Measurements from ENCODE around the gene SPO11. TPM values are rescaled to one million over a fixed set of nuclear protein-coding genes. Genes with fewer than 3 reads are reported as not detected.

The SPO11 gene
- total and polyA plus RNA-seq, 10 of the 15 experiments (the other 5 are each of a cell fraction or from before 2014, with no cell fraction given) = not detected

- in situ Hi-C loops (cut with MboI) (no loop called here), intact Hi-C loops (cut with micrococcal nuclease; ENCODE audit: unreplicated experiment) (no loop called here)
- Histone ChIP-seq H3K27ac (ENCODE audit: control insufficient read depth, insufficient read depth) (no peak overlapping the region), H4K20me1 (ENCODE audit: control insufficient read depth, insufficient read depth) (no peaks in the 10 kb centered on the region), H3K9ac (ENCODE audit: control insufficient read depth, insufficient read depth, low read length) (no peak overlapping the region), H3K4me1 (ENCODE audit: control insufficient read depth, insufficient read depth, low read length) (no peaks in the 10 kb centered on the region), H2AFZ (ENCODE audit: control insufficient read depth, low read depth, low read length) (no peak overlapping the region), H3K27me3 (replicated peaks in 1 of 2; ENCODE audit: control insufficient read depth in 2 of 2, insufficient read depth in 2 of 2, low read length in 1 of 2) (peaks cover 0 to 5% of the 10 kb centered on the region in 2 experiments), H3K4me3 (no peak overlapping the region), H3K79me2 (ENCODE audit: control insufficient read depth, insufficient read depth, low read length) (no peaks in the 10 kb centered on the region), H3K36me3 (ENCODE audit: control insufficient read depth in 2 of 2, insufficient read depth in 2 of 2, low read length in 1 of 2) (no peaks in the 10 kb centered on the region), H3K9me3 (replicated peaks; ENCODE audit: control insufficient read depth, insufficient read depth, low read length) (no peaks in the 10 kb centered on the region), H3K4me2 (ENCODE audit: control insufficient read depth, insufficient read depth) (no peak overlapping the region)
- 10% methylated on average over 13 of the region's 14 CpGs for WGBS (ENCODE audit: insufficient coverage, insufficient replicate concordance, low lambda C conversion rate, missing lambda C conversion rate)
- ATAC-seq (no peak), DNase-seq (ENCODE audit: low read depth, low spot score) (no peak), FAIRE-seq (no peak)
- ChIA-PET RAD21 (ENCODE audit: unreplicated experiment) (no interaction called here), SMC1A (ENCODE audit: uncharacterized antibody, unreplicated experiment) (interaction anchor here (1.3 kb wide), 1 partner anchor 70 kb away, joined by 3 read pairs; no protein-coding TSS in a partner anchor), POLR2A (no interaction called here), CTCF (no interaction called here)
- TF ChIP-seq EED (IDR thresholded peaks at IDR 0.05; ENCODE audit: low read depth) = no peak
- no peak for TF ChIP-seq SMAD5 (IDR thresholded peaks at IDR 0.05; ENCODE audit: low read depth)
- TF ChIP-seq SREBF2 (IDR thresholded peaks at IDR 0.05; ENCODE audit: low read length) = no peak
- no peak for TF ChIP-seq BCL11A (IDR thresholded peaks at IDR 0.05; ENCODE audit: low read depth, low read length)
- no peak for TF ChIP-seq PAX5 (IDR thresholded peaks at IDR 0.05; ENCODE audit: borderline replicate concordance, low read depth, low read length)
- no peak for TF ChIP-seq BHLHE40 (IDR thresholded peaks at IDR 0.05; ENCODE audit: borderline replicate concordance in 1 of 2, low read depth in 2 of 2, low read length in 1 of 2)
- TF ChIP-seq ZNF274 (IDR thresholded peaks at IDR 0.05; ENCODE audit: insufficient read depth, insufficient read length) = no peak
- TF ChIP-seq DPF2 (IDR thresholded peaks at IDR 0.05) = no peak
- no peak for TF ChIP-seq POLR2AphosphoS5 (IDR thresholded peaks at IDR 0.05; ENCODE audit: low read length)
- TF ChIP-seq SP1 (IDR thresholded peaks at IDR 0.05; ENCODE audit: low read depth, low read length) = no peak
- no peak for TF ChIP-seq SKIL (IDR thresholded peaks at IDR 0.05; ENCODE audit: low read depth, poor library complexity, severe bottlenecking)
- TF ChIP-seq BACH1 (IDR thresholded peaks at IDR 0.05; ENCODE audit: borderline replicate concordance) = no peak
- TF ChIP-seq RFX5 (IDR thresholded peaks at IDR 0.05; ENCODE audit: low read depth, low read length) = no peak
- no peak for TF ChIP-seq CEBPZ (IDR thresholded peaks at IDR 0.05; ENCODE audit: low read depth, low read length)
- TF ChIP-seq RELB (IDR thresholded peaks at IDR 0.05; ENCODE audit: low read depth) = no peak
- TF ChIP-seq ZSCAN29 (IDR thresholded peaks at IDR 0.05) = no peak
- no peak for TF ChIP-seq SMC3 (IDR thresholded peaks at IDR 0.05; ENCODE audit: borderline replicate concordance, low read length)
- no peak for TF ChIP-seq ETV6 (conservative IDR thresholded peaks at IDR 0.05 in 1 of 2, IDR thresholded peaks at IDR 0.05 in 1 of 2; ENCODE audit: borderline replicate concordance in 1 of 2, low read depth in 1 of 2)
- no peak for TF ChIP-seq POLR2A (IDR thresholded peaks at IDR 0.05; ENCODE audit: low read depth, low read length)
- no TSS peak for BruUV-seq (replicated peaks)
Observed at GRCh38 chr20:57317789-57318371, 11.7 kb upstream of the SPO11 start.

Data from GM12878 (cell line).